Activated CD4-positive, alpha-beta T cell treated with anti-CD3 and anti-CD28 coated beads, Interleukin-2, amount 10 ng/mL, durations not matched to agents 24 days and 14 days (primary cell): ENCODE data around the gene COX14. TPM values are rescaled to one million over a fixed set of nuclear protein-coding genes. Genes with fewer than 3 reads are reported as not detected.

Experiments used
- DNase-seq: peaks from one replicate; pipeline ENCODE4 v3.0.0; 2022
- H3K27ac Mint-ChIP-seq: one replicate; pipeline ENCODE4 v1.8.0; 2022; ENCODE audit warnings: mild to moderate bottlenecking, mixed read lengths
- H3K27me3 Mint-ChIP-seq: one replicate; pipeline ENCODE4 v1.8.0; 2022; ENCODE audit warnings: mixed read lengths
- H3K36me3 Mint-ChIP-seq: one replicate; pipeline ENCODE4 v1.8.0; 2022; ENCODE audit warnings: low read depth, mild to moderate bottlenecking, mixed read lengths
- H3K4me1 Mint-ChIP-seq: one replicate; pipeline ENCODE4 v1.8.0; 2021; ENCODE audit warnings: mixed read lengths
- H3K4me3 Mint-ChIP-seq: one replicate; pipeline ENCODE4 v1.8.0; 2022; ENCODE audit warnings: mild to moderate bottlenecking, moderate library complexity, mixed read lengths
- H3K9me3 Mint-ChIP-seq: one replicate; pipeline ENCODE4 v1.8.0; 2021; ENCODE audit warnings: mixed read lengths
- intact Hi-C: fragments of 100-400 bp; cut with micrococcal nuclease; formaldehyde crosslinking; loops from one replicate; pipeline ENCODE4 v1.15.1; 2023
- total RNA-seq: library from RNA; stranded (reverse); gene quantifications from 2 replicates; pipeline ENCODE4 v1.2.3, GENCODE V29; 2022

COX14 gene
- total RNA-seq, 1 donor from 2014 or later = 45.0 TPM

GRCh38 chr12:50107416-50108268, 4.4 kb upstream of the COX14 start:
- no peak for DNase-seq
- intact Hi-C loops = no loop called here
- H3K27me3 Mint-ChIP-seq = no peaks in the 10 kb centered on the region
- H3K4me3 Mint-ChIP-seq = no peak overlapping the region
- H3K36me3 Mint-ChIP-seq = peaks cover 3% of the 10 kb centered on the region
- no peaks in the 10 kb centered on the region for H3K9me3 Mint-ChIP-seq
- H3K27ac Mint-ChIP-seq = no peak overlapping the region
- H3K4me1 Mint-ChIP-seq = peaks cover 18% of the 10 kb centered on the region

GRCh38 chr12:50109319-50109718, 2.7 kb upstream of the COX14 start:
- H3K4me3 Mint-ChIP-seq = no peak overlapping the region
- intact Hi-C loops = no loop called here
- H3K9me3 Mint-ChIP-seq = no peaks in the 10 kb centered on the region

GRCh38 chr12:50110127-50110761, 1.8 kb upstream of the COX14 start:
- Mint-ChIP-seq H3K4me3 (peak overlapping the region; percentile 32), H3K27ac (peak overlapping the region; percentile 86), H3K27me3 (no peaks in the 10 kb centered on the region), H3K4me1 (peaks cover 23% of the 10 kb centered on the region), H3K36me3 (peaks cover 7% of the 10 kb centered on the region), H3K9me3 (no peaks in the 10 kb centered on the region)
- DNase-seq = no peak
- intact Hi-C loops = no loop called here

More at GRCh38 chr12:50109319-50109718, 2.7 kb upstream of the COX14 start:
- no peak for DNase-seq
- H3K27me3 Mint-ChIP-seq = no peaks in the 10 kb centered on the region
- H3K4me1 Mint-ChIP-seq = peaks cover 20% of the 10 kb centered on the region
- H3K36me3 Mint-ChIP-seq = peaks cover 5% of the 10 kb centered on the region
- H3K27ac Mint-ChIP-seq = no peak overlapping the region

GRCh38 chr12:50110762-50111351, 1.2 kb upstream of the COX14 start:
- peak overlapping the region; percentile 86 for H3K27ac Mint-ChIP-seq
- no peaks in the 10 kb centered on the region for H3K27me3 Mint-ChIP-seq
- DNase-seq = peak; percentile 67
- H3K4me1 Mint-ChIP-seq = peaks cover 28% of the 10 kb centered on the region
- no peaks in the 10 kb centered on the region for H3K9me3 Mint-ChIP-seq
- H3K36me3 Mint-ChIP-seq = peaks cover 12% of the 10 kb centered on the region
- intact Hi-C loops = loop anchor here (1.0 kb wide), 1 partner anchor 56 kb away; the partner anchor contains the start of gene CERS5
- H3K4me3 Mint-ChIP-seq = peak overlapping the region; percentile 95

- intact Hi-C loops = loop anchor here (1.0 kb wide), 1 partner anchor 56 kb away; the partner anchor contains the start of gene CERS5
- H3K36me3 Mint-ChIP-seq = peaks cover 17% of the 10 kb centered on the region
- no peaks in the 10 kb centered on the region for H3K9me3 Mint-ChIP-seq
- H3K27ac Mint-ChIP-seq = peak overlapping the region; percentile 96
- no peak for DNase-seq
- no peaks in the 10 kb centered on the region for H3K27me3 Mint-ChIP-seq
- peak overlapping the region; percentile 95 for H3K4me3 Mint-ChIP-seq
- peaks cover 30% of the 10 kb centered on the region for H3K4me1 Mint-ChIP-seq
Observed at GRCh38 chr12:50111395-50111692, 692 bp upstream of the COX14 start.

GRCh38 chr12:50112456-50113218, 601 bp downstream of the COX14 start:
- peak overlapping the region; percentile 96 for H3K27ac Mint-ChIP-seq
- H3K4me1 Mint-ChIP-seq = peaks cover 33% of the 10 kb centered on the region
- intact Hi-C loops = loop anchor here (1.0 to 2.0 kb wide), 3 partner anchors 27 to 108 kb away; partner anchors contain the start of genes RACGAP1 and SMARCD1
- H3K27me3 Mint-ChIP-seq = no peaks in the 10 kb centered on the region
- no peak for DNase-seq
- no peaks in the 10 kb centered on the region for H3K9me3 Mint-ChIP-seq
- peaks cover 25% of the 10 kb centered on the region for H3K36me3 Mint-ChIP-seq
- peak overlapping the region; percentile 95 for H3K4me3 Mint-ChIP-seq

GRCh38 chr12:50117057-50117622, 5.1 kb downstream of the COX14 start:
- Mint-ChIP-seq H3K36me3 (peaks cover 49% of the 10 kb centered on the region), H3K4me1 (peaks cover 17% of the 10 kb centered on the region), H3K27me3 (no peaks in the 10 kb centered on the region), H3K9me3 (no peaks in the 10 kb centered on the region), H3K27ac (peak overlapping the region; percentile 37), H3K4me3 (no peak overlapping the region)
- intact Hi-C loops = no loop called here
- no peak for DNase-seq

GRCh38 chr12:50119387-50119786, 7.4 kb downstream of the COX14 start:
- Mint-ChIP-seq H3K4me3 (no peak overlapping the region), H3K27ac (no peak overlapping the region), H3K9me3 (no peaks in the 10 kb centered on the region), H3K36me3 (peaks cover 52% of the 10 kb centered on the region), H3K27me3 (no peaks in the 10 kb centered on the region), H3K4me1 (peaks cover 14% of the 10 kb centered on the region)
- intact Hi-C loops = no loop called here
- no peak for DNase-seq

- H3K9me3 Mint-ChIP-seq = no peaks in the 10 kb centered on the region
- H3K36me3 Mint-ChIP-seq = peaks cover 50% of the 10 kb centered on the region
- no peak overlapping the region for H3K27ac Mint-ChIP-seq
- no peaks in the 10 kb centered on the region for H3K27me3 Mint-ChIP-seq
- intact Hi-C loops = no loop called here
- no peak for DNase-seq
- no peak overlapping the region for H3K4me3 Mint-ChIP-seq
- H3K4me1 Mint-ChIP-seq = peaks cover 15% of the 10 kb centered on the region
Observed at GRCh38 chr12:50120521-50120920, 8.5 kb downstream of the COX14 start.

- DNase-seq = no peak
- intact Hi-C loops = no loop called here
- peaks cover 45% of the 10 kb centered on the region for H3K36me3 Mint-ChIP-seq
- H3K4me3 Mint-ChIP-seq = no peak overlapping the region
- H3K27ac Mint-ChIP-seq = no peak overlapping the region
- H3K9me3 Mint-ChIP-seq = no peaks in the 10 kb centered on the region
- peaks cover 14% of the 10 kb centered on the region for H3K4me1 Mint-ChIP-seq
- H3K27me3 Mint-ChIP-seq = no peaks in the 10 kb centered on the region
Observed at GRCh38 chr12:50120953-50121352, 8.9 kb downstream of the COX14 start.

- intact Hi-C loops = no loop called here
- H3K9me3 Mint-ChIP-seq = no peaks in the 10 kb centered on the region
- no peak for DNase-seq
- H3K4me3 Mint-ChIP-seq = no peak overlapping the region
- H3K36me3 Mint-ChIP-seq = peaks cover 42% of the 10 kb centered on the region
- no peak overlapping the region for H3K27ac Mint-ChIP-seq
- H3K27me3 Mint-ChIP-seq = no peaks in the 10 kb centered on the region
- peaks cover 13% of the 10 kb centered on the region for H3K4me1 Mint-ChIP-seq
Observed at GRCh38 chr12:50121641-50122040, 9.6 kb downstream of the COX14 start.

GRCh38 chr12:50123203-50123602, 11.2 kb downstream of the COX14 start:
- intact Hi-C loops = no loop called here
- no peaks in the 10 kb centered on the region for H3K27me3 Mint-ChIP-seq
- H3K27ac Mint-ChIP-seq = no peak overlapping the region
- DNase-seq = no peak
- peaks cover 10% of the 10 kb centered on the region for H3K4me1 Mint-ChIP-seq
- no peaks in the 10 kb centered on the region for H3K9me3 Mint-ChIP-seq
- H3K4me3 Mint-ChIP-seq = no peak overlapping the region
- peaks cover 44% of the 10 kb centered on the region for H3K36me3 Mint-ChIP-seq

GRCh38 chr12:50127546-50127945, 15.5 kb downstream of the COX14 start:
- intact Hi-C loops = no loop called here
- H3K27ac Mint-ChIP-seq = no peak overlapping the region
- H3K4me3 Mint-ChIP-seq = no peak overlapping the region
- no peak for DNase-seq
- H3K27me3 Mint-ChIP-seq = no peaks in the 10 kb centered on the region
- H3K4me1 Mint-ChIP-seq = peaks cover 10% of the 10 kb centered on the region
- peaks cover 38% of the 10 kb centered on the region for H3K36me3 Mint-ChIP-seq
- no peaks in the 10 kb centered on the region for H3K9me3 Mint-ChIP-seq
